OCI-LY7 (cell line): ENCODE results near the gene LSMEM2.

ENCODE experiments used
- EZH2phosphoT487 ChIP-seq: fragments of 200-600 bp; sonication (generic); IDR thresholded peaks from 2 replicates; pipeline ENCODE4 v1.6.1; 2018; ENCODE audit warnings: low read depth, borderline replicate concordance, mild to moderate bottlenecking, mixed run types, antibody characterized with exemption, low read length, moderate library complexity, mixed read lengths
- TF ChIP-seq, protein P1 (sequence below): fragments of 200-600 bp; sonication (generic); conservative IDR thresholded peaks from 2 replicates; pipeline ENCODE4 v1.5.1; 2014; ENCODE audit warnings: mild to moderate bottlenecking, antibody characterized with exemption, low read length, moderate library complexity, mixed read lengths

DNA sequence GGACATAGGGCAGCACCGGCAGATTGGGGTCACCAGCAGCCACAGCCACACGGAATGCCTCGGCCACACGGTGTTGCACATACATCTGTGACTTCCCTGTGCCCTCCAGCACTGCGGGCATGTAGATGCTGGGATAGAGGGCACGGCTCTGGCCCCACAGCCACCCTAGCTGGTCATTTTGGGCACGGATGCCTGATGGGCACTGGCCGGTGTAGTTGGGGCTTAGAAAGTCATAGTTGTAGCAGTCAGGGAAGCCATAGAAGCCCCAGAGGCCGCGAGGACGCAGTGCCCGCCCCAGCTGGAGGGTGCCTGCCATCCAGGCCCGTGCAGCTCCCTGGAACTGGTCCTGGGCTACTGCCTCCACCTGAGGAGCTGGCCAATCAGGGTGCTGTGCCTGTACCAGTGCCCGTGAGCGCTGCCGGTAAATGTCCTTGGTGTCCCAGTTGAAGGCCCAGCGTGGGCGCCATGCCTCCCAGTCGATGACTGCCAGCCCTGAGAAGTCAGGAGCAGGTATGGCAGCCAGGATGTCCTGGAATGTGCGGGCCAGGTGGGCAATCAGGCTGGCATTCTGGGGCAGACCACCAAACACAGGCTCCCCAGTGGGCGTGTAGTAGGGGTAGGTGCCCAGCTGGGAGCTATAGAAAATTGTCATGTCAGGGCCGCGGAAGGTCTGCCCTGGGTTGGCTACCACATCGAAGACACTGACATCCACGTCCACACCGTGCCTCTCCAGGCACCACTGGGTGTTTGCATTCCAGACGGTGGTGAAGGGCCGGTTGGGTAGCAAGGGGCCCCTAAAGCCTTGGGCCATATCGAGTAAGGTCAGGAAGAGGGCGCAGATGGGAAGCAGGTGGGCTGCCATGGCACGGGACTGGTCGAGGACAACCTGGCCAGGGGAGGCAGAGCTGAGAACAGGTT is 23.5 kb downstream of the LSMEM2 start:
- TF ChIP-seq, protein P1, sequence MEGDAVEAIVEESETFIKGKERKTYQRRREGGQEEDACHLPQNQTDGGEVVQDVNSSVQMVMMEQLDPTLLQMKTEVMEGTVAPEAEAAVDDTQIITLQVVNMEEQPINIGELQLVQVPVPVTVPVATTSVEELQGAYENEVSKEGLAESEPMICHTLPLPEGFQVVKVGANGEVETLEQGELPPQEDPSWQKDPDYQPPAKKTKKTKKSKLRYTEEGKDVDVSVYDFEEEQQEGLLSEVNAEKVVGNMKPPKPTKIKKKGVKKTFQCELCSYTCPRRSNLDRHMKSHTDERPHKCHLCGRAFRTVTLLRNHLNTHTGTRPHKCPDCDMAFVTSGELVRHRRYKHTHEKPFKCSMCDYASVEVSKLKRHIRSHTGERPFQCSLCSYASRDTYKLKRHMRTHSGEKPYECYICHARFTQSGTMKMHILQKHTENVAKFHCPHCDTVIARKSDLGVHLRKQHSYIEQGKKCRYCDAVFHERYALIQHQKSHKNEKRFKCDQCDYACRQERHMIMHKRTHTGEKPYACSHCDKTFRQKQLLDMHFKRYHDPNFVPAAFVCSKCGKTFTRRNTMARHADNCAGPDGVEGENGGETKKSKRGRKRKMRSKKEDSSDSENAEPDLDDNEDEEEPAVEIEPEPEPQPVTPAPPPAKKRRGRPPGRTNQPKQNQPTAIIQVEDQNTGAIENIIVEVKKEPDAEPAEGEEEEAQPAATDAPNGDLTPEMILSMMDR: no peak
- no peak for TF ChIP-seq EZH2phosphoT487
